Left renal cortex interstitium (tissue), 4 donors: ENCODE results near the gene C4BPA. TPM values are rescaled to one million over a fixed set of nuclear protein-coding genes. Genes with fewer than 3 reads are reported as not detected.

Source experiments
- DNase-seq, 4 donors: peaks; one replicate each; pipeline ENCODE4 v3.0.0-alpha.2; 2013; ENCODE audit warnings: low read depth in 4 of 4, low spot score in 2 of 4, missing footprints in 1 of 4
- polyA plus RNA-seq, 4 donors: library from polyadenylated mRNA; unstranded; fragments of 120-200 nt; gene quantifications; one replicate each; pipeline ENCODE4 v1.2.1, GENCODE V29; 2013; ENCODE audit not compliant: insufficient read length in 4 of 4

C4BPA gene
- polyA plus RNA-seq, 4 donors = 0.39 to 0.75 (median 0.58) TPM

- DNase-seq = no peak
Observed at GRCh38 chr1:207174913-207175312, 70.9 kb downstream of the C4BPA start.

- no peak for DNase-seq
Observed at GRCh38 chr1:207179036-207179435, 75.0 kb downstream of the C4BPA start.

- no peak for DNase-seq
Observed at GRCh38 chr1:207181847-207182246, 77.8 kb downstream of the C4BPA start.

DNA sequence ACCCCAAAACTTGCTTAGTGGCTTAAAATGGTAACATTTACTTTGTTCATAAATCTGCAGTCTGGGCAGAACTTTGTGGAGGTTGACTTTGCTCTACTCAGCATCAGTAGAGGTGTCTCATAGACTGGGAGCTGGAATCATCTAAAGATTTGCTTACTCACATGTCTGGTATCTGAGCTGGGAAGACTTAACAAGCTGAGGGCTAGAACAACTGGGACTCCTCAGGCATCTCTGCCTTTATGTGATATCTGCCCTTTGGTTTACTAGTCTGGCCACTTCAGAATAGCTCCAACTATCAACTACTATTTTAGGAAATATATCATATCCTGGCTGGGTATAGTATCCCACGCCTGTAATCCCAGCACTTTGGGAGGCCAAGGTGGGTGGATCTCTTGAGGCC, 82.5 kb downstream of the C4BPA start:
- DNase-seq = no peak

DNA sequence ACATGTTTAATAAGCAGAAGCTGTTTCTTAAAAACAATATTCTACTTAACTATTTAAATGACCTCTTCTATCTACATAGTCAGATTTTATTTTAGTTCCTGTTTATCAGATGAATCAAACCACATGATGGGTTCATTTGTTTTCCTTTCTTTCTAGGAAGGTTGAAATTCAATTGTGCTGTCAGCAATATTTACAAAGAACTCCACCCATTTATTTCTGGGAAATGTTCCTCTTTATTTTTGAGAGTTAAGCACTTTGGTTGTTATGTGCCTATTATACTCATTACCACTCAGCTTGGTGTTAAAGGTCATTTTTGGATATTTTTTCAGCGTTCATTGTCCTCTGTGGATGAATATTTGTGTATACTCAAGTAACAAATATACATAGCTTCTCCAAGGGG, 84.9 kb downstream of the C4BPA start:
- DNase-seq = no peak

GRCh38 chr1:207191061-207191460, 87.0 kb downstream of the C4BPA start:
- DNase-seq = no peak

- DNase-seq = no peak
Observed at GRCh38 chr1:207191776-207192175, 87.7 kb downstream of the C4BPA start.

- no peak for DNase-seq
Observed at GRCh38 chr1:207194197-207194596, 90.2 kb downstream of the C4BPA start.

Other genes with a start within 250 kb of the C4BPA start
- gene IL20, start 238.6 kb upstream of the C4BPA start, polyA plus RNA-seq = not detected
- gene IL24, start 206.8 kb upstream of the C4BPA start, polyA plus RNA-seq = under 1 TPM; 0.17 to 0.47 (median 0.33) TPM
- 1 to 10 TPM in 3 of 4 donors, under 1 TPM in 1; 0.99 to 2.8 (median 2.2) TPM for gene FCMR, start 182.3 kb upstream of the C4BPA start, polyA plus RNA-seq
- gene PIGR, start 157.8 kb upstream of the C4BPA start, polyA plus RNA-seq = 1 to 10 TPM in 3 of 4 donors, under 1 TPM in 1; 0.86 to 2.4 (median 1.9) TPM
- gene FCAMR, start 133.8 kb upstream of the C4BPA start, polyA plus RNA-seq = 10 to 100 TPM in 2 of 4 donors, 1 to 10 TPM in 2; 4.8 to 16.2 (median 9.0) TPM
- gene C1orf116, start 71.5 kb upstream of the C4BPA start, polyA plus RNA-seq = 10 to 100 TPM; 18.4 to 25.0 (median 21.7) TPM
- gene YOD1, start 53.0 kb upstream of the C4BPA start, polyA plus RNA-seq = 10 to 100 TPM; 13.2 to 16.0 (median 14.0) TPM
- gene PFKFB2, start 51.0 kb upstream of the C4BPA start, polyA plus RNA-seq = 10 to 100 TPM; 11.9 to 24.7 (median 17.0) TPM
- gene C4BPB, start 15.4 kb upstream of the C4BPA start, polyA plus RNA-seq = under 1 TPM; 0.32 to 0.99 (median 0.61) TPM
- 10 to 100 TPM; 46.0 to 70.8 (median 52.4) TPM for gene CD55, start 217.4 kb downstream of the C4BPA start, polyA plus RNA-seq